PFSK-1 (cell line): Measurements from ENCODE around the gene BCR.
A peak's percentile ranks its signal among the peaks of the same experiment; 100 is the strongest.

Source experiments
- FOXP2 ChIP-seq: optimal IDR thresholded peaks from 2 replicates; pipeline ENCODE3; 2011; ENCODE audit warnings: borderline replicate concordance, control low read depth, inconsistent platforms; ENCODE audit not compliant: insufficient read depth; ENCODE audit errors: extremely low read length, extremely low read depth
- POLR2AphosphoS5 ChIP-seq: IDR thresholded peaks from 2 replicates; pipeline ENCODE4 v1.6.1; 2012; ENCODE audit warnings: low read depth, mild to moderate bottlenecking, control low read depth, low read length, moderate library complexity
- REST ChIP-seq, 2 experiments: IDR thresholded peaks; 2 replicates each; pipeline versions ENCODE4 v1.6.1 to v1.8.0; 2011 to 2012; ENCODE audit warnings: low read depth in 2 of 2, low read length in 2 of 2, control low read depth in 1 of 2, inconsistent platforms in 1 of 2, mild to moderate bottlenecking in 1 of 2, moderate library complexity in 1 of 2; ENCODE audit not compliant: insufficient read depth in 1 of 2
- SIN3A ChIP-seq: IDR thresholded peaks from 2 replicates; pipeline ENCODE4 v1.6.1; 2012; ENCODE audit warnings: mild to moderate bottlenecking, low read length, moderate library complexity, borderline replicate concordance; ENCODE audit not compliant: insufficient read depth
- TAF1 ChIP-seq: IDR thresholded peaks from 2 replicates; pipeline ENCODE4 v1.6.1; 2012; ENCODE audit warnings: low read length, control low read depth, borderline replicate concordance; ENCODE audit not compliant: insufficient read depth

The BCR gene

GRCh38 chr22:23243006-23243573 is 62.8 kb downstream of the BCR start:
- no peak for TF ChIP-seq REST (IDR thresholded peaks at IDR 0.05; ENCODE audit: insufficient read depth in 1 of 2, low read depth in 2 of 2, low read length in 2 of 2)
- no peak for TF ChIP-seq TAF1
- TF ChIP-seq SIN3A, result no peak
- TF ChIP-seq FOXP2, result no peak
- no peak for TF ChIP-seq POLR2AphosphoS5

- TF ChIP-seq SIN3A, result no peak
- TF ChIP-seq TAF1, result no peak
- no peak for TF ChIP-seq REST (IDR thresholded peaks at IDR 0.05; ENCODE audit: insufficient read depth in 1 of 2, low read depth in 2 of 2, low read length in 2 of 2)
- TF ChIP-seq FOXP2, result no peak
These were observed 63.8 kb downstream of the BCR start for GRCh38 chr22:23243859-23244689.

- no peak for TF ChIP-seq FOXP2
- no peak for TF ChIP-seq TAF1
These were observed 64.4 kb downstream of the BCR start for GRCh38 chr22:23244690-23245044.

GRCh38 chr22:23245045-23245798 is 64.9 kb downstream of the BCR start:
- TF ChIP-seq POLR2AphosphoS5, result no peak

- TF ChIP-seq POLR2AphosphoS5 (no peak), TAF1 (no peak), REST (IDR thresholded peaks at IDR 0.05; ENCODE audit: insufficient read depth in 1 of 2, low read depth in 2 of 2, low read length in 2 of 2) (no peak), FOXP2 (no peak), SIN3A (no peak)
These were observed 65.5 kb downstream of the BCR start for GRCh38 chr22:23245799-23246136.

GRCh38 chr22:23246982-23247766 is 66.9 kb downstream of the BCR start:
- TF ChIP-seq TAF1, result no peak
- no peak for TF ChIP-seq SIN3A
- TF ChIP-seq REST (IDR thresholded peaks at IDR 0.05; ENCODE audit: insufficient read depth in 1 of 2, low read depth in 2 of 2, low read length in 2 of 2), result no peak
- TF ChIP-seq FOXP2, result peak; percentile 17
- no peak for TF ChIP-seq POLR2AphosphoS5
